Measurements from ENCODE around the gene VSIG10L2.

The VSIG10L2 gene

GRCh38 chr11:125947419-125948277 is 1.8 kb downstream of the VSIG10L2 start:
- no peak for DNase-seq (ENCODE audit: low spot score)

- DNase-seq (ENCODE audit: low spot score), result no peak
Observed at GRCh38 chr11:125948278-125949051, 2.6 kb downstream of the VSIG10L2 start.

GRCh38 chr11:125949271-125950177 is 3.7 kb downstream of the VSIG10L2 start:
- DNase-seq (ENCODE audit: low spot score), result no peak

GRCh38 chr11:125950178-125950490 is 4.3 kb downstream of the VSIG10L2 start:
- DNase-seq (ENCODE audit: low spot score), result no peak

GRCh38 chr11:125950696-125951651 is 5.1 kb downstream of the VSIG10L2 start:
- no peak for DNase-seq (ENCODE audit: low spot score)

- DNase-seq (ENCODE audit: low spot score), result no peak
Observed at GRCh38 chr11:125951731-125952130, 5.9 kb downstream of the VSIG10L2 start.

- DNase-seq (ENCODE audit: low spot score), result no peak
Observed at GRCh38 chr11:125952559-125952958, 6.7 kb downstream of the VSIG10L2 start.

- DNase-seq (ENCODE audit: low spot score), result no peak
Observed at GRCh38 chr11:125952973-125953372, 7.1 kb downstream of the VSIG10L2 start.

- no peak for DNase-seq (ENCODE audit: low spot score)
Observed at GRCh38 chr11:125953401-125953935, 7.6 kb downstream of the VSIG10L2 start.

- DNase-seq (ENCODE audit: low spot score), result no peak
Observed at GRCh38 chr11:125954123-125954944, 8.5 kb downstream of the VSIG10L2 start.

GRCh38 chr11:125954945-125955640 is 9.2 kb downstream of the VSIG10L2 start:
- no peak for DNase-seq (ENCODE audit: low spot score)

- DNase-seq (ENCODE audit: low spot score), result no peak
Observed at GRCh38 chr11:125955856-125956255, 10.0 kb downstream of the VSIG10L2 start.

- no peak for DNase-seq (ENCODE audit: low spot score)
Observed at GRCh38 chr11:125956391-125957134, 10.7 kb downstream of the VSIG10L2 start.

GRCh38 chr11:125957618-125958332 is 11.9 kb downstream of the VSIG10L2 start:
- DNase-seq (ENCODE audit: low spot score), result no peak

- no peak for DNase-seq (ENCODE audit: low spot score)
Observed at GRCh38 chr11:125958872-125959400, 13.1 kb downstream of the VSIG10L2 start.

- no peak for DNase-seq (ENCODE audit: low spot score)
Observed at GRCh38 chr11:125959511-125959910, 13.7 kb downstream of the VSIG10L2 start.

GRCh38 chr11:125959931-125960330 is 14.1 kb downstream of the VSIG10L2 start:
- DNase-seq (ENCODE audit: low spot score), result no peak

- DNase-seq (ENCODE audit: low spot score), result no peak
Observed at GRCh38 chr11:125960771-125961170, 14.9 kb downstream of the VSIG10L2 start.
